ENCODE measurements around the gene NUP133.
A peak's percentile ranks its signal among the peaks of the same experiment; 100 is the strongest.

Gene NUP133
- long read RNA-seq, full-length matches to known transcripts = 370 of 463 reads
- long read RNA-seq, partial matches to known transcripts = 57 of 463 reads
- long read RNA-seq, other reads (novel, unspliced or antisense) = 36 of 463 reads

GRCh38 chr1:229507951-229508822 is at the start of gene NUP133:
NUP133 (minus strand) TSS chr1:229508341; CDS start chr1:229508249, 92 bp downstream.
- H3K27me3 ChIP-seq (ENCODE audit: insufficient read depth, poor library complexity, severe bottlenecking) = no peaks in the 10 kb centered on the region
- peak within 1 kb of the TSS; percentile 95 for H3K4me3 ChIP-seq (replicated peaks; ENCODE audit: insufficient read depth, low read length)
- peak; percentile 98 to 99 for DNase-seq (ENCODE audit: low read depth in 1 of 2, low spot score in 1 of 2)
- TF ChIP-seq SPI1 (IDR thresholded peaks at IDR 0.05; ENCODE audit: borderline replicate concordance, low read depth) (no peak), CTCF (IDR thresholded peaks at IDR 0.05; ENCODE audit: insufficient read depth, low read length) (no peak), POLR2AphosphoS5 (IDR thresholded peaks at IDR 0.05; ENCODE audit: low read depth) (peak; percentile 93)
- TF ChIP-seq, protein P1, sequence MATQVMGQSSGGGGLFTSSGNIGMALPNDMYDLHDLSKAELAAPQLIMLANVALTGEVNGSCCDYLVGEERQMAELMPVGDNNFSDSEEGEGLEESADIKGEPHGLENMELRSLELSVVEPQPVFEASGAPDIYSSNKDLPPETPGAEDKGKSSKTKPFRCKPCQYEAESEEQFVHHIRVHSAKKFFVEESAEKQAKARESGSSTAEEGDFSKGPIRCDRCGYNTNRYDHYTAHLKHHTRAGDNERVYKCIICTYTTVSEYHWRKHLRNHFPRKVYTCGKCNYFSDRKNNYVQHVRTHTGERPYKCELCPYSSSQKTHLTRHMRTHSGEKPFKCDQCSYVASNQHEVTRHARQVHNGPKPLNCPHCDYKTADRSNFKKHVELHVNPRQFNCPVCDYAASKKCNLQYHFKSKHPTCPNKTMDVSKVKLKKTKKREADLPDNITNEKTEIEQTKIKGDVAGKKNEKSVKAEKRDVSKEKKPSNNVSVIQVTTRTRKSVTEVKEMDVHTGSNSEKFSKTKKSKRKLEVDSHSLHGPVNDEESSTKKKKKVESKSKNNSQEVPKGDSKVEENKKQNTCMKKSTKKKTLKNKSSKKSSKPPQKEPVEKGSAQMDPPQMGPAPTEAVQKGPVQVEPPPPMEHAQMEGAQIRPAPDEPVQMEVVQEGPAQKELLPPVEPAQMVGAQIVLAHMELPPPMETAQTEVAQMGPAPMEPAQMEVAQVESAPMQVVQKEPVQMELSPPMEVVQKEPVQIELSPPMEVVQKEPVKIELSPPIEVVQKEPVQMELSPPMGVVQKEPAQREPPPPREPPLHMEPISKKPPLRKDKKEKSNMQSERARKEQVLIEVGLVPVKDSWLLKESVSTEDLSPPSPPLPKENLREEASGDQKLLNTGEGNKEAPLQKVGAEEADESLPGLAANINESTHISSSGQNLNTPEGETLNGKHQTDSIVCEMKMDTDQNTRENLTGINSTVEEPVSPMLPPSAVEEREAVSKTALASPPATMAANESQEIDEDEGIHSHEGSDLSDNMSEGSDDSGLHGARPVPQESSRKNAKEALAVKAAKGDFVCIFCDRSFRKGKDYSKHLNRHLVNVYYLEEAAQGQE (IDR thresholded peaks at IDR 0.05; ENCODE audit: insufficient replicate concordance, low read depth) = peak; percentile 48
- H3K27ac ChIP-seq (replicated peaks) = peak within 1 kb of the TSS; percentile 93

DNA sequence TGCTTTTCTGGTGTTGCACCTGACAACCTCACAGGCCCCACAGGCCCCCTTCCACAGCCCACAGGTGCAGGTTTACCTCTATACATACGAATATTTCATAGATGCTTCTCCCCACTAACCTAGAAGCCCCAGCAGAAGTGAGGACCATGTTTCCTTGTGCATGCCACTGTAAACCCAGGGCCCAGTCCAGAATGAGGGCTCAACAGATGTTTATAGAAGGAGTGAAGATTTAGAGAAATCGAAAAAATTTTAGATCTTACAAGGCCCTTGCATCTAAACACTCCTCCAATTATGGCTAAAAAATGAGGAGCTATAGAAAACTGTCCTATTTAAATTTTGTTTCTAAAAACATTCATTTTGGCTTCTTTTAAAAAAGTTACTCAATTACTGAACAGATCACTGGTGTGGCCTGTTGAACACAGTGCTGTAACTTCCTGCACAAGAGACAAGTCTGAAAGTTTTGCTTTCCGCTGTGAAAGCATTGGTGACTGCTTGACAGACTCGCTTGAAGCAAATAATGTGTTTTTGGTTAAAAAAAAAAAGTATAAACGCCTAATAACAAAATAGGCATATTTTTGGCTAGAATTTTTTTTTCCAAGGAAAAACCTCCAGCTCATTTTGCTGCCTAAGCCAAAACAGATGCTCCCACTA is 49.2 kb upstream of the NUP133 start:
- Histone ChIP-seq H3K27ac (replicated peaks) (peak overlapping the region; percentile 95), H3K4me3 (replicated peaks; ENCODE audit: insufficient read depth, low read length) (peak overlapping the region; percentile 57), H3K27me3 (ENCODE audit: insufficient read depth, poor library complexity, severe bottlenecking) (no peaks in the 10 kb centered on the region)
- no peak for TF ChIP-seq SPI1 (IDR thresholded peaks at IDR 0.05; ENCODE audit: borderline replicate concordance, low read depth)
- 0 out of 2 replicates have a peak, but pooled peaks have one; percentile 4 for TF ChIP-seq GABPA (IDR thresholded peaks at IDR 0.05; ENCODE audit: low read depth)
- peak in 1 of 2 experiments; percentile 54 for DNase-seq (ENCODE audit: low read depth in 1 of 2, low spot score in 1 of 2)

DNA sequence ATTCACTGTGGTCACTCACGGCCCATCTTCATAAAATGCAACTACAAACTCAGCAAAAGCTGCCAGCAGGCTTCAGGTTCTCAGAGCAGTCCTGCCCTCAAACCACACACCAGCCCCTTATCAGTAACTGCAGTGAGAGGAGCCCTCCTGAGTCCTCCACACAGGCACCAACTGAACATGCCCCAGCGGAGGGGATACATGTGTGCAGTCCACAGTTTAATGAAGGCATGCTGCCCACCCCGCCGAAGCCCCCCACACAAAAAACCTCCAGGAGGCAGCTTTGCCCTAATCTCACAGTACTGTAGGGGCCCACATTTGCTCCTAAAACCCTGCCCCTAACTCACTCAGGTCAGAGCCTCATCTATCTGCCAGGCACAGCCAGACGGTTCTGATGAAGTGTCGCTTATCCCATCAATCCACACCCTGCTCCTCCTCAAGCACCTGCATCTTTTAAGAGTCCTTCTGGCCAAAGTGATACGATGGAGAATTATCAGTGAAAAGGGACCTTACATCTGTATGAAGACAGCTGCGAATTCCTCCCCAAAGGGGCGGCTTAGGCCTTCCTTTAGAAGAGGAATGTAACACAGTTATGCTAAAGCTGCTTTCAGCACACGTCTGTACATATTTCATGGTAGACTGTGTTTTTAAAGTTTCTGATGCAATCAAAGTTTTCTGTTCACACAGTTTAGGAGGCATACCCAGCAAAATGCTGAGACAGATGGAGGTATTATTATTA is 46.9 kb upstream of the NUP133 start:
- peak in 1 of 2 experiments; percentile 56 for DNase-seq (ENCODE audit: low read depth in 1 of 2, low spot score in 1 of 2)
- H3K4me3 ChIP-seq (replicated peaks; ENCODE audit: insufficient read depth, low read length) = peak overlapping the region; percentile 57
- peak overlapping the region; percentile 95 for H3K27ac ChIP-seq (replicated peaks)
- H3K27me3 ChIP-seq (ENCODE audit: insufficient read depth, poor library complexity, severe bottlenecking) = no peaks in the 10 kb centered on the region
- TF ChIP-seq SPI1 (IDR thresholded peaks at IDR 0.05; ENCODE audit: borderline replicate concordance, low read depth) (no peak), POLR2AphosphoS5 (IDR thresholded peaks at IDR 0.05; ENCODE audit: low read depth) (peak; percentile 34; the same call in 1 of the 2 replicates)

GRCh38 chr1:229553621-229554130 is 45.5 kb upstream of the NUP133 start:
- no peaks in the 10 kb centered on the region for H3K27me3 ChIP-seq (ENCODE audit: insufficient read depth, poor library complexity, severe bottlenecking)
- DNase-seq (ENCODE audit: low read depth in 1 of 2, low spot score in 1 of 2) = peak in 1 of 2 experiments; percentile 52
- peak overlapping the region; percentile 9; the same call in 1 of the 2 replicates for H3K4me3 ChIP-seq (replicated peaks; ENCODE audit: insufficient read depth, low read length)
- H3K27ac ChIP-seq (replicated peaks) = peak overlapping the region; percentile 95
- TF ChIP-seq, protein P1 (IDR thresholded peaks at IDR 0.05; ENCODE audit: insufficient replicate concordance, low read depth) = no peak
- TF ChIP-seq POLR2AphosphoS5 (IDR thresholded peaks at IDR 0.05; ENCODE audit: low read depth) (no peak), SPI1 (IDR thresholded peaks at IDR 0.05; ENCODE audit: borderline replicate concordance, low read depth) (no peak), GABPA (IDR thresholded peaks at IDR 0.05; ENCODE audit: low read depth) (no peak), CTCF (IDR thresholded peaks at IDR 0.05; ENCODE audit: insufficient read depth, low read length) (no peak)

Data from HL-60 (cell line).